Panc1 (cell line): Measurements from ENCODE around the gene TTC13. TPM values are rescaled to one million over a fixed set of nuclear protein-coding genes. Genes with fewer than 3 reads are reported as not detected.

Experiments
- ATAC-seq: fragments of 200-7000 bp; cut with Tn5 transposase; 2 replicates; pipeline ENCODE4 v1.9.1; 2020; ENCODE audit warnings: mild to moderate bottlenecking, moderate library complexity
- BruUV-seq: library from RNA; stranded (reverse); fragments of 400-500 nt; replicated peaks from 2 replicates; lab custom pipeline; 2021; lab: Mats Ljungman, UMichigan
- CTCF ChIA-PET: fragments of 300-600 bp; sonication (Branson Sonifier 250); formaldehyde crosslinking; loops from one replicate; lab custom pipeline; 2022; ENCODE audit warnings: antibody characterized with exemption; lab: Charles Lee
- POLR2A ChIA-PET: fragments of 300-600 bp; sonication (Branson Sonifier 250); formaldehyde crosslinking; loops from one replicate; lab custom pipeline; 2022; ENCODE audit warnings: antibody characterized with exemption; lab: Charles Lee
- DNase-seq: peaks from one replicate; pipeline ENCODE4 v3.0.0-alpha.2; 2010; ENCODE audit warnings: low read depth, low spot score
- H3K27ac ChIP-seq: 2 replicates; pipeline ENCODE4 v1.5.1; 2011; ENCODE audit warnings: mild to moderate bottlenecking, low read length, inconsistent platforms
- H3K27me3 ChIP-seq: fragments of 200-500 bp; sonication (Bioruptor generic); 2 replicates; pipeline ENCODE4 v1.6.0; 2014; ENCODE audit warnings: low read length, inconsistent platforms; ENCODE audit not compliant: control insufficient read depth, insufficient read depth
- H3K36me3 ChIP-seq: fragments of 200-500 bp; sonication (Bioruptor generic); 2 replicates; pipeline ENCODE4 v1.5.1; 2014; ENCODE audit warnings: inconsistent platforms, mild to moderate bottlenecking, low read length, moderate library complexity; ENCODE audit not compliant: control insufficient read depth, insufficient read depth
- H3K4me1 ChIP-seq: 2 replicates; pipeline ENCODE4 v1.5.1; 2011; ENCODE audit warnings: inconsistent platforms, mild to moderate bottlenecking, low read length, moderate library complexity; ENCODE audit not compliant: control insufficient read depth, insufficient read depth
- H3K4me3 ChIP-seq, 2 experiments: 2 replicates each; pipeline ENCODE4 v1.5.1; 2011 to 2012; ENCODE audit warnings: low read depth in 2 of 2, low read length in 2 of 2, mild to moderate bottlenecking in 2 of 2, inconsistent platforms in 1 of 2, moderate library complexity in 1 of 2
- H3K9me3 ChIP-seq: fragments of 200-500 bp; sonication (Bioruptor generic); 2 replicates; pipeline ENCODE4 v1.5.1; 2014; ENCODE audit warnings: low read depth, mild to moderate bottlenecking, inconsistent platforms, low read length, moderate library complexity; ENCODE audit not compliant: control insufficient read depth, insufficient read depth
- CTCF ChIP-seq: fragments of 450-650 bp; IDR thresholded peaks from 2 replicates; pipeline ENCODE4 v1.5.1; 2017; ENCODE audit warnings: mild to moderate bottlenecking
- POLR2AphosphoS5 ChIP-seq: IDR thresholded peaks from 2 replicates; pipeline ENCODE4 v1.6.1; 2012; ENCODE audit warnings: mild to moderate bottlenecking, low read depth, low read length, moderate library complexity
- REST ChIP-seq, 2 experiments: IDR thresholded peaks; 2 replicates each; pipeline ENCODE4 v1.6.1; 2011 to 2012; ENCODE audit warnings: low read depth in 2 of 2, control low read depth in 1 of 2, low read length in 1 of 2, mild to moderate bottlenecking in 1 of 2, moderate library complexity in 1 of 2; ENCODE audit not compliant: insufficient read depth in 1 of 2
- SIN3A ChIP-seq: IDR thresholded peaks from 2 replicates; pipeline ENCODE4 v1.6.1; 2012; ENCODE audit warnings: low read depth, mild to moderate bottlenecking, low read length, moderate library complexity, borderline replicate concordance; ENCODE audit not compliant: insufficient read depth
- TCF7L2 ChIP-seq: IDR thresholded peaks from 2 replicates; pipeline ENCODE4 v1.6.1; 2011; ENCODE audit warnings: mild to moderate bottlenecking, low read depth, low read length, inconsistent platforms
- in situ Hi-C: cut with HindIII; loops from 2 replicates; pipeline ENCODE4 v1.10.0; 2016; ENCODE audit warnings: low sequenced_read_pairs, low pct_unique_long_range_greater_than_20kb
- intact Hi-C: fragments of 100-400 bp; cut with micrococcal nuclease; formaldehyde crosslinking; loops from one replicate; pipeline ENCODE4 v1.10.0; 2022; ENCODE audit not compliant: unreplicated experiment
- total RNA-seq: library from RNA; stranded (reverse); gene quantifications from one replicate; pipeline ENCODE4 v1.2.1, GENCODE V29; 2021; ENCODE audit not compliant: unreplicated experiment

TTC13 gene
- total RNA-seq, 1 experiment from 2014 or later: 19.0 TPM

- Histone ChIP-seq H3K36me3 (no peaks in the 10 kb centered on the region), H3K27me3 (no peaks in the 10 kb centered on the region), H3K27ac (no peak overlapping the region), H3K9me3 (no peaks in the 10 kb centered on the region), H3K4me1 (no peaks in the 10 kb centered on the region), H3K4me3 (no peak overlapping the region)
- no peak for TF ChIP-seq TCF7L2
- DNase-seq (no peak), ATAC-seq (peak; percentile 48)
- ChIA-PET POLR2A (no interaction called here), CTCF (no interaction called here)
- BruUV-seq: no TSS peak
- intact Hi-C loops: no loop called here
- in situ Hi-C loops: no loop called here
Measured at GRCh38 chr1:231020139-231020601, 41.5 kb upstream of the TTC13 start.

GRCh38 chr1:231019711-231020110, 41.0 kb upstream of the TTC13 start:
- Histone ChIP-seq H3K9me3 (no peaks in the 10 kb centered on the region), H3K27me3 (no peaks in the 10 kb centered on the region), H3K4me1 (no peaks in the 10 kb centered on the region), H3K36me3 (no peaks in the 10 kb centered on the region), H3K4me3 (no peak overlapping the region), H3K27ac (no peak overlapping the region)
- TF ChIP-seq SIN3A (no peak), TCF7L2 (no peak), REST (IDR thresholded peaks at IDR 0.05; ENCODE audit: insufficient read depth in 1 of 2, low read depth in 2 of 2, low read length in 1 of 2) (no peak), CTCF (no peak), POLR2AphosphoS5 (no peak)
- ChIA-PET CTCF (no interaction called here), POLR2A (no interaction called here)
- BruUV-seq: no TSS peak
- ATAC-seq (no peak), DNase-seq (no peak)
- intact Hi-C loops (no loop called here), in situ Hi-C loops (no loop called here)

- POLR2A ChIA-PET: interaction anchor here (0.5 kb wide), 1 partner anchor 96 kb away, joined by 3 read pairs; no protein-coding TSS in a partner anchor
Measured at GRCh38 chr1:231016966-231017365, 38.3 kb upstream of the TTC13 start.

More at GRCh38 chr1:231016966-231017365, 38.3 kb upstream of the TTC13 start:
- intact Hi-C loops: no loop called here
- no peak for DNase-seq
- 0 out of 2 replicates have a peak, but pooled peaks cover 2% of the 10 kb centered on the region for H3K27me3 ChIP-seq
- no TSS peak for BruUV-seq
- no peak overlapping the region for H3K4me3 ChIP-seq
- no peaks in the 10 kb centered on the region for H3K36me3 ChIP-seq
- CTCF ChIA-PET: no interaction called here
- H3K27ac ChIP-seq: no peak overlapping the region
- in situ Hi-C loops: no loop called here
- TF ChIP-seq SIN3A: no peak
- TF ChIP-seq POLR2AphosphoS5: no peak
- TF ChIP-seq REST (IDR thresholded peaks at IDR 0.05; ENCODE audit: insufficient read depth in 1 of 2, low read depth in 2 of 2, low read length in 1 of 2): no peak
- TF ChIP-seq CTCF: no peak
- no peak for TF ChIP-seq TCF7L2
- H3K4me1 ChIP-seq: no peaks in the 10 kb centered on the region
- no peak for ATAC-seq
- H3K9me3 ChIP-seq: no peaks in the 10 kb centered on the region
